GM18861 (cell line): ENCODE results near the gene CD200R1.
A peak's percentile ranks its signal among the peaks of the same experiment; 100 is the strongest.

Source experiments
- ATAC-seq: cut with Tn5 transposase; IDR thresholded peaks from one replicate; pipeline ENCODE4 v1.9.1; 2021; ENCODE audit not compliant: unreplicated experiment

Gene CD200R1

GRCh38 chr3:112894258-112894657, 80.6 kb downstream of the CD200R1 start:
- no peak for ATAC-seq

- no peak for ATAC-seq
Measured at GRCh38 chr3:112889357-112889756, 85.5 kb downstream of the CD200R1 start.

GRCh38 chr3:112888381-112889085, 86.4 kb downstream of the CD200R1 start:
- ATAC-seq, result peak; percentile 51

- ATAC-seq, result no peak
Measured at GRCh38 chr3:112884678-112885290, 90.1 kb downstream of the CD200R1 start.

GRCh38 chr3:112881891-112882290, 93.0 kb downstream of the CD200R1 start:
- no peak for ATAC-seq

- no peak for ATAC-seq
Measured at GRCh38 chr3:112875561-112875960, 99.3 kb downstream of the CD200R1 start.

- no peak for ATAC-seq
Measured at GRCh38 chr3:112874725-112875124, 100.2 kb downstream of the CD200R1 start.

GRCh38 chr3:112873632-112874031, 101.3 kb downstream of the CD200R1 start:
- ATAC-seq, result peak; percentile 84

- ATAC-seq, result no peak
Measured at GRCh38 chr3:112871735-112872134, 103.2 kb downstream of the CD200R1 start.
